Panc1 (cell line): ENCODE data around the gene SYP.

Experiments used
- CTCF ChIP-seq: fragments of 450-650 bp; IDR thresholded peaks from 2 replicates; pipeline ENCODE4 v1.5.1; 2017; ENCODE audit warnings: mild to moderate bottlenecking
- POLR2AphosphoS5 ChIP-seq: IDR thresholded peaks from 2 replicates; pipeline ENCODE4 v1.6.1; 2012; ENCODE audit warnings: mild to moderate bottlenecking, low read depth, low read length, moderate library complexity
- SIN3A ChIP-seq: IDR thresholded peaks from 2 replicates; pipeline ENCODE4 v1.6.1; 2012; ENCODE audit warnings: low read depth, mild to moderate bottlenecking, low read length, moderate library complexity, borderline replicate concordance; ENCODE audit not compliant: insufficient read depth

GRCh38 chrX:49177338-49177833, 22.6 kb downstream of the SYP start:
- TF ChIP-seq CTCF, result peak; percentile 50
- TF ChIP-seq POLR2AphosphoS5, result 0 out of 2 replicates have a peak, but pooled peaks have one; percentile 5
- TF ChIP-seq SIN3A, result no peak
